ENCODE measurements around the gene ZDHHC14. TPM values are rescaled to one million over a fixed set of nuclear protein-coding genes. Genes with fewer than 3 reads are reported as not detected.

Gene ZDHHC14
- total RNA-seq, 3 donors from 2014 or later: 9.1 to 10.5 (median 10.0) TPM

GRCh38 chr6:157708933-157709332, 327.9 kb downstream of the ZDHHC14 start:
- H3K36me3 ChIP-seq (ENCODE audit: low read depth): no peaks in the 10 kb centered on the region
- H3K9me3 ChIP-seq: no peaks in the 10 kb centered on the region
- ATAC-seq: no peak
- no peaks in the 10 kb centered on the region for H3K4me1 ChIP-seq (ENCODE audit: low read depth)
- intact Hi-C loops (cut with DNase I, micrococcal nuclease): no loop called here
- DNase-seq: no peak
- no peak overlapping the region for H3K4me3 ChIP-seq
- TF ChIP-seq, protein P1, sequence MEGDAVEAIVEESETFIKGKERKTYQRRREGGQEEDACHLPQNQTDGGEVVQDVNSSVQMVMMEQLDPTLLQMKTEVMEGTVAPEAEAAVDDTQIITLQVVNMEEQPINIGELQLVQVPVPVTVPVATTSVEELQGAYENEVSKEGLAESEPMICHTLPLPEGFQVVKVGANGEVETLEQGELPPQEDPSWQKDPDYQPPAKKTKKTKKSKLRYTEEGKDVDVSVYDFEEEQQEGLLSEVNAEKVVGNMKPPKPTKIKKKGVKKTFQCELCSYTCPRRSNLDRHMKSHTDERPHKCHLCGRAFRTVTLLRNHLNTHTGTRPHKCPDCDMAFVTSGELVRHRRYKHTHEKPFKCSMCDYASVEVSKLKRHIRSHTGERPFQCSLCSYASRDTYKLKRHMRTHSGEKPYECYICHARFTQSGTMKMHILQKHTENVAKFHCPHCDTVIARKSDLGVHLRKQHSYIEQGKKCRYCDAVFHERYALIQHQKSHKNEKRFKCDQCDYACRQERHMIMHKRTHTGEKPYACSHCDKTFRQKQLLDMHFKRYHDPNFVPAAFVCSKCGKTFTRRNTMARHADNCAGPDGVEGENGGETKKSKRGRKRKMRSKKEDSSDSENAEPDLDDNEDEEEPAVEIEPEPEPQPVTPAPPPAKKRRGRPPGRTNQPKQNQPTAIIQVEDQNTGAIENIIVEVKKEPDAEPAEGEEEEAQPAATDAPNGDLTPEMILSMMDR (IDR thresholded peaks at IDR 0.05): no peak

GRCh38 chr6:157709555-157709954, 328.6 kb downstream of the ZDHHC14 start:
- DNase-seq: no peak
- Histone ChIP-seq H3K9me3 (no peaks in the 10 kb centered on the region), H3K4me1 (ENCODE audit: low read depth) (no peaks in the 10 kb centered on the region), H3K36me3 (ENCODE audit: low read depth) (no peaks in the 10 kb centered on the region), H3K4me3 (no peak overlapping the region)
- no peak for ATAC-seq
- TF ChIP-seq, protein P1 (IDR thresholded peaks at IDR 0.05): no peak
- intact Hi-C loops (cut with DNase I, micrococcal nuclease): no loop called here

DNA sequence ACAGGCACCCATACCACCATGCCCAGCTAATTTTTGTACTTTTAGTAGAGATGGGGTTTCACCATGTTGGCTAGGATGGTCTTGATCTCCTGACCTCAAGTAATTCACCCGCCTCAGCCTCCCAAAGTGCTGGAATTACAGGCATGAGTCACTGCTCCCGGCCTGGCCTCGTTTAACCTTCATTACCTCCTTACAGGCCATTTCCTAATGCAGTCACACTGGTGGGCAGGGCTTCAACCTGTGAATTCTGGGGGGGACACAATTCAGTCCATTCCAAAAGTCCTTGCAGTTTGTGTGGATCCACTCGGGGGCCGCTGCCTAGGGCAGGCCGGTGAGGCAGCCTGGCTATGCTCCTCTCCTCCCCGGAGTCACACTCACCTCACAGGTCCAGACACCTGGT, 329.6 kb downstream of the ZDHHC14 start:
- no peaks in the 10 kb centered on the region for H3K36me3 ChIP-seq (ENCODE audit: low read depth)
- TF ChIP-seq, protein P1 (IDR thresholded peaks at IDR 0.05): no peak
- intact Hi-C loops (cut with DNase I, micrococcal nuclease): no loop called here
- no peak overlapping the region for H3K4me3 ChIP-seq
- no peaks in the 10 kb centered on the region for H3K9me3 ChIP-seq
- ATAC-seq: peak; percentile 39
- DNase-seq: no peak
- H3K4me1 ChIP-seq (ENCODE audit: low read depth): no peaks in the 10 kb centered on the region

DNA sequence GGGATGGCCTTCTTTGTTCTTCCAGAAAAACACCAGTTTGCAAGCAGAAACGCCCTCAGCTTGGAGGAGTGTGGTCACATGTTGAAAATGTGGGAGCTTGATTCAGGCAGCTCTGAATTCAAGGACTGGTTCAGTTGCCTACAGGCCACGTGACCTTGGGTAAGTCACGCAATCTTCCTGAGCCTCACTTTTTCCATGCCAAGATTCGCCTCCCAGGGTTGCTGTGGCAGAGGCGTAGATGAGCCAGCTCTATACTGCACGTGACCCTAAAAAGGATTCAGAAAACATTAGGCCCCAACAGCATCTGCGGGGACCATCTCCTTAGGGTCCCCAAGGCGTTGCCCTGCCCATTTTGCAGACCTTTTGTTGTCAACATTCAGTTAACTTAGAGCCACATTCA, 330.1 kb downstream of the ZDHHC14 start:
- Histone ChIP-seq H3K4me3 (no peak overlapping the region), H3K9me3 (no peaks in the 10 kb centered on the region), H3K4me1 (ENCODE audit: low read depth) (no peaks in the 10 kb centered on the region), H3K36me3 (ENCODE audit: low read depth) (no peaks in the 10 kb centered on the region)
- DNase-seq (no peak), ATAC-seq (no peak)
- TF ChIP-seq, protein P1 (IDR thresholded peaks at IDR 0.05): no peak
- intact Hi-C loops (cut with DNase I, micrococcal nuclease): no loop called here

DNA sequence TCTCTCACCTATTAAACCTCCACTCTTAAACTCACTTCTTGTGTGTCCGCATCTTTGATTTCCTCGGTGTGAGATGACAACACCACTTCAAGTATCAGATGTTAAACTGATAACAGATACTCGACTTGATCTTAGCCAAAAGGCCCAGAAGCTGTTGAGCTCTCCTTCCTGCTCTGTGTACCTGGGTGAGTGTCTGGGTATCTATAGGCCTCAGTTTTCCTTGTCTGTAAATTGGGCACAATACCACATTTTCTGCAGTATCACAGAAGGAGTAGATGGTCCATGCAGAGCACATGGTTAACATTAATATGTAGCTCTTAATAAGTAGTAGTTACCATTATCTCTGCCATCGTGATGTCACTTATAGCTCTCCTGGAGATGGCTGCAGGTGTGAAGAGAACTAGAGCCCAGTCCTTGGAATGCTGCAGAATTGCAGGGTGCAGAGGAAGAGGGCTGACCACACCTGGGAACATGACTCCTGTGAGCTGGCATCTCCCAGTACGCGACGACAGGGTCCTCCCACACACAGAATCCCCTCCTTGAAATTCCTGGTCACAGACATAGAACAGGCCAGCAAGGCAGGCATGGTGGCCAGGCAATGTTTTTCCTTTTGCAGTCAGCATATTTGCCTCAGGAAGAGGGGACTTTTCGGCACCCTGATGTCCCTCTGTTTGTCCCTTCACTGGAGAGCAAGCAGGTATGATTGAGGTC, 331.8 kb downstream of the ZDHHC14 start:
- DNase-seq: no peak
- Histone ChIP-seq H3K4me1 (ENCODE audit: low read depth) (peaks cover 3% of the 10 kb centered on the region), H3K36me3 (ENCODE audit: low read depth) (no peaks in the 10 kb centered on the region), H3K9me3 (no peaks in the 10 kb centered on the region), H3K4me3 (no peak overlapping the region)
- TF ChIP-seq, protein P1 (IDR thresholded peaks at IDR 0.05): no peak
- ATAC-seq: no peak
- intact Hi-C loops (cut with DNase I, micrococcal nuclease): no loop called here
